Spinal cord (tissue), 10 donors: Measurements from ENCODE around the gene RASA3. TPM values are rescaled to one million over a fixed set of nuclear protein-coding genes. Genes with fewer than 3 reads are reported as not detected.
A peak's percentile ranks its signal among the peaks of the same experiment; 100 is the strongest.
"Not testable (repeated sequence)": the region's sequence is repeated elsewhere in the genome, so short reads cannot be mapped to it uniquely, and the experiment has no call there.

Source experiments
- DNase-seq, 6 donors: peaks; one replicate each; pipeline versions ENCODE4 v3.0.0 to v3.0.0-alpha.2; 2013 to 2015; ENCODE audit warnings: low spot score in 6 of 6, low read depth in 4 of 6
- H3K27ac ChIP-seq: one replicate; pipeline ENCODE4 v1.5.1; 2013; ENCODE audit warnings: low read depth, low read length, control low read depth
- H3K27me3 ChIP-seq: one replicate; pipeline ENCODE4 v1.6.1; 2013; ENCODE audit warnings: low read length; ENCODE audit not compliant: control insufficient read depth, insufficient read depth
- H3K36me3 ChIP-seq: one replicate; pipeline ENCODE4 v1.6.1; 2013; ENCODE audit warnings: low read length; ENCODE audit not compliant: control insufficient read depth, insufficient read depth
- H3K4me1 ChIP-seq: one replicate; pipeline ENCODE4 v1.6.1; 2013; ENCODE audit warnings: low read length; ENCODE audit not compliant: control insufficient read depth, insufficient read depth
- H3K4me3 ChIP-seq: one replicate; pipeline ENCODE4 v1.5.1; 2013; ENCODE audit warnings: low read depth, low read length, control low read depth
- H3K9me3 ChIP-seq: one replicate; pipeline ENCODE4 v1.6.1; 2013; ENCODE audit warnings: low read length; ENCODE audit not compliant: control insufficient read depth, insufficient read depth
- WGBS: methylation state at CpG from one replicate; pipeline ENCODE4 v1.1.5; 2013; ENCODE audit warnings: missing lambda C conversion rate; ENCODE audit not compliant: insufficient coverage; 5-methylcytosine and 5-hydroxymethylcytosine counted together
- polyA plus RNA-seq, 2 donors: library from polyadenylated mRNA; unstranded; fragments of 120-200 nt; gene quantifications; one replicate each; pipeline ENCODE4 v1.2.1, GENCODE V29; 2013; ENCODE audit not compliant: insufficient read length in 2 of 2
- total RNA-seq, 2 donors: library from RNA; depleted of rRNA in 1 of 2; stranded (reverse); fragments of 120-200 nt in 1 of 2; fragments of >200 nt in 1 of 2; gene quantifications; one replicate each; pipeline versions ENCODE4 v1.2.3 to v1.2.4, GENCODE V29; 2013 to 2014
- donor health status: healthy.

Gene RASA3
- total and polyA plus RNA-seq, 4 donors = 15.2 to 31.6 (median 23.2) TPM

GRCh38 chr13:114099918-114100445 lies 32.4 kb downstream of the RASA3 start:
- Histone ChIP-seq H3K4me1 (peaks cover 67% of the 10 kb centered on the region), H3K27ac (peak overlapping the region; percentile 21), H3K9me3 (no peaks in the 10 kb centered on the region), H3K27me3 (no peaks in the 10 kb centered on the region), H3K36me3 (peaks cover 41% of the 10 kb centered on the region), H3K4me3 (no peak overlapping the region)
- DNase-seq = peak in 1 of 6 donors; percentile 32
- WGBS = 75% methylated on average over 21 of the region's 25 CpGs

GRCh38 chr13:114099191-114099590 lies 33.2 kb downstream of the RASA3 start:
- DNase-seq = peak in 2 of 6 donors; percentile 51 to 78
- peaks cover 67% of the 10 kb centered on the region for H3K4me1 ChIP-seq
- H3K9me3 ChIP-seq = no peaks in the 10 kb centered on the region
- WGBS = 19% methylated on average over 4 of the region's 15 CpGs
- peaks cover 38% of the 10 kb centered on the region for H3K36me3 ChIP-seq
- H3K27ac ChIP-seq = no peak overlapping the region
- no peak overlapping the region for H3K4me3 ChIP-seq
- no peaks in the 10 kb centered on the region for H3K27me3 ChIP-seq

- not testable (repeated sequence) for DNase-seq, H3K27me3 ChIP-seq, H3K4me3 ChIP-seq, H3K9me3 ChIP-seq, H3K27ac ChIP-seq
- peaks cover 67% of the 10 kb centered on the region for H3K4me1 ChIP-seq
- WGBS = 90% methylated on average over 1 of the region's 14 CpGs
- H3K36me3 ChIP-seq = peaks cover 38% of the 10 kb centered on the region
Observed at GRCh38 chr13:114098689-114099056, 33.8 kb downstream of the RASA3 start.

- 58% methylated on average over 27 of the region's 27 CpGs for WGBS
- DNase-seq = peak in 2 of 6 donors; percentile 32 to 41
- Histone ChIP-seq H3K9me3 (peaks cover 2% of the 10 kb centered on the region), H3K4me1 (peaks cover 66% of the 10 kb centered on the region), H3K27ac (no peak overlapping the region), H3K4me3 (no peak overlapping the region), H3K27me3 (no peaks in the 10 kb centered on the region), H3K36me3 (peaks cover 38% of the 10 kb centered on the region)
Observed at GRCh38 chr13:114097893-114098688, 34.3 kb downstream of the RASA3 start.

- no peak overlapping the region for H3K27ac ChIP-seq
- H3K9me3 ChIP-seq = peaks cover 5% of the 10 kb centered on the region
- peaks cover 32% of the 10 kb centered on the region for H3K36me3 ChIP-seq
- H3K27me3 ChIP-seq = no peaks in the 10 kb centered on the region
- WGBS = 37% methylated on average over 21 of the region's 25 CpGs
- peaks cover 59% of the 10 kb centered on the region for H3K4me1 ChIP-seq
- no peak overlapping the region for H3K4me3 ChIP-seq
- DNase-seq = peak in 2 of 6 donors; percentile 68 to 73
Observed at GRCh38 chr13:114097212-114097892, 35.1 kb downstream of the RASA3 start.

GRCh38 chr13:114096811-114097211 lies 35.6 kb downstream of the RASA3 start:
- 86% methylated on average over 18 of the region's 18 CpGs for WGBS
- Histone ChIP-seq H3K4me3 (no peak overlapping the region), H3K9me3 (peaks cover 5% of the 10 kb centered on the region), H3K36me3 (peaks cover 27% of the 10 kb centered on the region), H3K27me3 (no peaks in the 10 kb centered on the region), H3K4me1 (peaks cover 54% of the 10 kb centered on the region), H3K27ac (no peak overlapping the region)
- DNase-seq = no peak

GRCh38 chr13:114096031-114096485 lies 36.4 kb downstream of the RASA3 start:
- H3K27ac ChIP-seq = no peak overlapping the region

GRCh38 chr13:114095486-114095885 lies 36.9 kb downstream of the RASA3 start:
- 70% methylated on average over 4 of the region's 4 CpGs for WGBS
- no peak overlapping the region for H3K4me3 ChIP-seq
- peaks cover 5% of the 10 kb centered on the region for H3K9me3 ChIP-seq
- H3K36me3 ChIP-seq = peaks cover 16% of the 10 kb centered on the region
- H3K27ac ChIP-seq = no peak overlapping the region
- no peaks in the 10 kb centered on the region for H3K27me3 ChIP-seq
- DNase-seq = no peak
- H3K4me1 ChIP-seq = peaks cover 40% of the 10 kb centered on the region

More at GRCh38 chr13:114096031-114096485, 36.4 kb downstream of the RASA3 start:
- no peak for DNase-seq
- H3K9me3 ChIP-seq = peaks cover 5% of the 10 kb centered on the region
- no peak overlapping the region for H3K4me3 ChIP-seq
- peaks cover 46% of the 10 kb centered on the region for H3K4me1 ChIP-seq
- H3K36me3 ChIP-seq = peaks cover 22% of the 10 kb centered on the region
- H3K27me3 ChIP-seq = no peaks in the 10 kb centered on the region
- 93% methylated on average over 24 of the region's 24 CpGs for WGBS

GRCh38 chr13:114093118-114093517 lies 39.3 kb downstream of the RASA3 start:
- peaks cover 8% of the 10 kb centered on the region for H3K36me3 ChIP-seq

More at GRCh38 chr13:114093118-114093517, 39.3 kb downstream of the RASA3 start:
- H3K9me3 ChIP-seq = peaks cover 5% of the 10 kb centered on the region
- H3K4me1 ChIP-seq = peaks cover 23% of the 10 kb centered on the region
- no peak overlapping the region for H3K27ac ChIP-seq
- no peak overlapping the region for H3K4me3 ChIP-seq
- no peaks in the 10 kb centered on the region for H3K27me3 ChIP-seq
- no peak for DNase-seq
